Right lobe of liver (tissue), 4 donors: Measurements from ENCODE around the gene EFCAB5.

Source experiments
- POLR2A ChIP-seq: fragments of 450-650 bp; IDR thresholded peaks from one replicate; pipeline ENCODE4 v1.6.1; 2017; ENCODE audit warnings: antibody characterized with exemption, mild to moderate bottlenecking
- TF ChIP-seq, protein P1 (sequence below), 4 donors: fragments of 200-600 bp in 3 of 4; fragments of 450-650 bp in 1 of 4; IDR thresholded peaks; one replicate each; pipeline versions ENCODE4 v1.5.1 to v1.8.0; 2016 to 2022; ENCODE audit warnings: antibody characterized with exemption in 4 of 4, mild to moderate bottlenecking in 2 of 4
- donor health status: DM: no; HTN: no; CAD: no.
- donor health status: DM: no; HTN: no; CAD: no.
- donor health status: DM: no; HTN: yes; CAD: no.

DNA sequence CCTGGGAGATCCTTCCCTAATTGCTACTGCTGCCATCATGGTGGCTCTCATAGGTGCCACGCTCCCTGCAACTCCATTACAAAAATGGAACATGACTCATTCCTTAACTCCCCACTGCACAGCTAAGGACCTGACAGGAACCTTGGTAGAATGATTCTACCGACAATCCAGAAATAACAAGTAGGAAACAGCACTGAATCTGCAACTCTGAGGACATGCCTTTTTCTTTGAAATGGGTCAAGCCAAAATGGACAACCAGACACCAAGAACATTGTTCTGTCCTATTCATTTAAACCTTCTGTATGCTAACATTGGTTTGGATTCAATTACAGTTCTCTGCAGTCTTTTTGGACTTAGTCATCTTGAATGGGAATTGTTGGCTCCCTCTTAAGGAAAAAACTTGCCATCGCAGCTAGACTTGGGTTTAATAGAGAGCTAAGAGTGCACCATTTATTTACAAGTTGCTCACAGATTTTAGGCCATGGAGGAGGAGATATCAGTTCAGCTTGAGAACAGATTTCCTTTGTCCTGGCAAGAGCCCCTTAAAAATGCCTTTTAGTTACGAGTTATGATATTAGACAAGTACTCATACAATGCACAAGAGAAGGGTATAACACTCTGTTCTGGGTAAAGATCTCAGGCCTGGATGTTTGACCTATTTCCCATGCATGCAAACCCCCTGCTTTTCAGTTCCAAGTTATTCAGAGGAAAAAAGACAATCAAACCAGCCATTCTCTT, 154.2 kb downstream of the EFCAB5 start:
- TF ChIP-seq, protein P1, sequence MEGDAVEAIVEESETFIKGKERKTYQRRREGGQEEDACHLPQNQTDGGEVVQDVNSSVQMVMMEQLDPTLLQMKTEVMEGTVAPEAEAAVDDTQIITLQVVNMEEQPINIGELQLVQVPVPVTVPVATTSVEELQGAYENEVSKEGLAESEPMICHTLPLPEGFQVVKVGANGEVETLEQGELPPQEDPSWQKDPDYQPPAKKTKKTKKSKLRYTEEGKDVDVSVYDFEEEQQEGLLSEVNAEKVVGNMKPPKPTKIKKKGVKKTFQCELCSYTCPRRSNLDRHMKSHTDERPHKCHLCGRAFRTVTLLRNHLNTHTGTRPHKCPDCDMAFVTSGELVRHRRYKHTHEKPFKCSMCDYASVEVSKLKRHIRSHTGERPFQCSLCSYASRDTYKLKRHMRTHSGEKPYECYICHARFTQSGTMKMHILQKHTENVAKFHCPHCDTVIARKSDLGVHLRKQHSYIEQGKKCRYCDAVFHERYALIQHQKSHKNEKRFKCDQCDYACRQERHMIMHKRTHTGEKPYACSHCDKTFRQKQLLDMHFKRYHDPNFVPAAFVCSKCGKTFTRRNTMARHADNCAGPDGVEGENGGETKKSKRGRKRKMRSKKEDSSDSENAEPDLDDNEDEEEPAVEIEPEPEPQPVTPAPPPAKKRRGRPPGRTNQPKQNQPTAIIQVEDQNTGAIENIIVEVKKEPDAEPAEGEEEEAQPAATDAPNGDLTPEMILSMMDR (IDR thresholded peaks at IDR 0.05) = peak; percentile 30 to 55 (median 46)
- no peak for TF ChIP-seq POLR2A
